Gastrocnemius medialis (tissue), 4 donors: ENCODE results near the gene C6orf118.

Experiments
- POLR2A ChIP-seq, 2 donors: fragments of 450-650 bp; IDR thresholded peaks; one replicate each; pipeline ENCODE4 v1.6.1; 2017; ENCODE audit warnings: antibody characterized with exemption in 2 of 2, mild to moderate bottlenecking in 2 of 2, moderate library complexity in 2 of 2
- TF ChIP-seq, protein P1 (sequence below), 5 experiments: fragments of 450-650 bp in 3 of 5; fragments of 200-600 bp in 2 of 5; sonication (generic) in 2 of 5; IDR thresholded peaks in 4 of 5; conservative IDR thresholded peaks in 1 of 5; 1 replicate in 4 of 5; 2 replicates in 1 of 5; pipeline ENCODE4 v1.5.1; 2016 to 2019; ENCODE audit warnings: antibody characterized with exemption in 5 of 5, mild to moderate bottlenecking in 3 of 5, moderate library complexity in 3 of 5

DNA sequence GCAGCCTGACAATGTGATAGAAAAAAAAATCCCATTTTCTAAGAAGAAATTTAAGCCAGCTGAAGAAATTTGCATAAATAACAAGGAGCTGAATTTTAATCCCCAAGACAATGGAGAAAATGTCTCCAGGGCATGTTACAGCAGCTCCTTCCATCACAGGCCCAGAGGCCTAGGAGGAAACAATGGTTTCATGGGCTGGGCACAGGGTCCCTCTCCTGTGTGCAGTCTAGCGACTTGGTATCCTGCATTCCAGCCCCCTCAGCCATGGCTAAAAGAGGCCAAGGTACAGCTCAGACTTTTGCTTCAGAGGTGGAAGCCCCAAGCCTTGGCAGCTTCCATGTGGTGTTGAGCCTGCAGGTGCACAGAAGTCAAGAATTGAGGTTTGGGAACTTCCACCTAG is 73.1 kb downstream of the C6orf118 start:
- TF ChIP-seq, protein P1, sequence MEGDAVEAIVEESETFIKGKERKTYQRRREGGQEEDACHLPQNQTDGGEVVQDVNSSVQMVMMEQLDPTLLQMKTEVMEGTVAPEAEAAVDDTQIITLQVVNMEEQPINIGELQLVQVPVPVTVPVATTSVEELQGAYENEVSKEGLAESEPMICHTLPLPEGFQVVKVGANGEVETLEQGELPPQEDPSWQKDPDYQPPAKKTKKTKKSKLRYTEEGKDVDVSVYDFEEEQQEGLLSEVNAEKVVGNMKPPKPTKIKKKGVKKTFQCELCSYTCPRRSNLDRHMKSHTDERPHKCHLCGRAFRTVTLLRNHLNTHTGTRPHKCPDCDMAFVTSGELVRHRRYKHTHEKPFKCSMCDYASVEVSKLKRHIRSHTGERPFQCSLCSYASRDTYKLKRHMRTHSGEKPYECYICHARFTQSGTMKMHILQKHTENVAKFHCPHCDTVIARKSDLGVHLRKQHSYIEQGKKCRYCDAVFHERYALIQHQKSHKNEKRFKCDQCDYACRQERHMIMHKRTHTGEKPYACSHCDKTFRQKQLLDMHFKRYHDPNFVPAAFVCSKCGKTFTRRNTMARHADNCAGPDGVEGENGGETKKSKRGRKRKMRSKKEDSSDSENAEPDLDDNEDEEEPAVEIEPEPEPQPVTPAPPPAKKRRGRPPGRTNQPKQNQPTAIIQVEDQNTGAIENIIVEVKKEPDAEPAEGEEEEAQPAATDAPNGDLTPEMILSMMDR (IDR thresholded peaks at IDR 0.05 in 4 of 5, conservative IDR thresholded peaks at IDR 0.05 in 1 of 5) = no peak
- TF ChIP-seq POLR2A (IDR thresholded peaks at IDR 0.05) = no peak
